RCC 7860 (cell line): ENCODE results near the gene EXOC3.

Source experiments
- DNase-seq: peaks from one replicate; pipeline ENCODE4 v3.0.0-alpha.2; 2015; ENCODE audit warnings: low spot score
- FAIRE-seq: peaks from 2 replicates; lab custom pipeline; 2012; peaks lifted over from hg19 to GRCh38; lab: Jason Lieb, UNC

EXOC3 gene

DNA sequence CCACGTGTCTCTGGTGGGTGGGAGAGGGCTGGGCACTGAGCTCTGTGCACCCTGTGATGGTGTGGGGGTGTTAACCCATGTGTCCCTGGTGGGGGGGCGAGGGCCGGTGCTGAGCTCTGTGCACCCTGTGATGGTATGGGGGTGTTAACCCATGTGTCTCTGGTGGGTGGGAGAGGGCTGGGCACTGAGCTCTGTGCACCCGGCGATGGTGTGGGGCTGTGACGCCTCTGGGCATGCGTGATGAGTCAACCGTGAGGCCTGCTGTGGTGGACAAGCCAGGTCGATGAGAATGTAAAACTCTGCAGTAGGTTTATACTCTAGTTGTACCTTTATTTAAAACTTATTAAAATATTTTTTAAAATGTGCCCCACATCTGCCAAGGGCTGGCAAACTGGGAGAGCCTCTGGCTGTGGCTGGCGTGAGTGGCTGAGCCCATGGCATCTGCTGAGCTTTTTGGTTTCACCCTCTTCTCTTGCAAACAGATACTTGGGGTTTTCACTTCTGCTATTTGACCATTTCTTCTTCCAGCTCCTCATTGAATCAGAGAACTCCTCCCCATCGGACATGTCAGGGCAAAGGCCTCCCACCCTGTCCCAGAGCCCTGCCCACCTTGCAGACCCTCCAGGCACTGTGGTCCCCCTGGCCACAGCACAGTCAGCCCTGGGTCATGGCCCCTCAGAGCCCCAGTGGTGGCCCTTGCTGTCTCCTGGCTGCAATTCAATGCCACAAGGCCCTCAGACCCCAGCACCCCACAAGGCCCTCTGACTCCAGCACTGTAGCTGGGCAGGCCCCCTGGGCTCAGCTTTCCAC, 18.5 kb upstream of the EXOC3 start:
- DNase-seq, result no peak
- no peak for FAIRE-seq

DNA sequence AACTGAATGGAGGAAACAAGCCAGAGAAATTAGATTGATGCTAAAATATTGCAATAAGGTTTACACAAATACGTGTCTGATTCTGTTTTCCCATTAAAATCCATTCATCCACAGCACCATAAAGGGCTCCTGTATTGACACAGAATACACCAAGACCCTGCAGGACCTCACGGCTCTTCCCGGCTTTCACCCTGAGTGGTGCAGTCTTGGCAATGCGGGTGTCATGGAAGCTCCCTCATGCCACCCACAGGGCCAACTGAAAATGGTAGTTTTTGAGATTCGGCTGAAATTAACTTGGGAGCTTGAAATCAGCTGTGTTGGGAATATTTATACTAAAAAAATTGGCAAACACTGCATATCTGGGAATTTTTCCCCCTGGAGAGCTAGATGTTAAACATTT, 17.3 kb upstream of the EXOC3 start:
- FAIRE-seq, result no peak
- DNase-seq, result no peak

DNA sequence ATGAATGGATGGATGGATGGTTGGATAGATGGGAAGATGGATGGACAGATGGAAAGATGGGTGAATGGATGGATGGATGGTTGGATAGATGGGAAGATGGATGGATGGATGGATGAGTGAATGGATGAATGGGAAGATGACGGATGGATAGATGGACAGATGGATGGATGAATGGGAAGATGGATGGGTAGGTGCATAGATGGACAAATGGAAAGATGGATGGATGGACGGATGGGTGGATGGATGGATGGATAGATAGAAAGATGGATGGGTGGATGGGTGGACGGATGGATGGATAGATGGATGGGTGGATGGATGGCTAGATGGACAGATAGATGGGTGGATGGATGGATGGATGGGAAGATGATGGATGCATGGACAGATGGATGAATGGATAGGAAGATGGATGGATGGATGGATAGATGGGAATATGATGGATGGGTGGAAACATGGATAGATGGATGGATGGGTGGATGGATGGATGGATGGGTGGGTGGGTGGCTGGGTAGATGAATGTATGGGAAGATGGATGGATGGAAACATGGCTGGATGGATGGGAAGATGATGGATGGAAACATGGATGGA, 16.5 kb upstream of the EXOC3 start:
- no peak for FAIRE-seq
- DNase-seq, result no peak

DNA sequence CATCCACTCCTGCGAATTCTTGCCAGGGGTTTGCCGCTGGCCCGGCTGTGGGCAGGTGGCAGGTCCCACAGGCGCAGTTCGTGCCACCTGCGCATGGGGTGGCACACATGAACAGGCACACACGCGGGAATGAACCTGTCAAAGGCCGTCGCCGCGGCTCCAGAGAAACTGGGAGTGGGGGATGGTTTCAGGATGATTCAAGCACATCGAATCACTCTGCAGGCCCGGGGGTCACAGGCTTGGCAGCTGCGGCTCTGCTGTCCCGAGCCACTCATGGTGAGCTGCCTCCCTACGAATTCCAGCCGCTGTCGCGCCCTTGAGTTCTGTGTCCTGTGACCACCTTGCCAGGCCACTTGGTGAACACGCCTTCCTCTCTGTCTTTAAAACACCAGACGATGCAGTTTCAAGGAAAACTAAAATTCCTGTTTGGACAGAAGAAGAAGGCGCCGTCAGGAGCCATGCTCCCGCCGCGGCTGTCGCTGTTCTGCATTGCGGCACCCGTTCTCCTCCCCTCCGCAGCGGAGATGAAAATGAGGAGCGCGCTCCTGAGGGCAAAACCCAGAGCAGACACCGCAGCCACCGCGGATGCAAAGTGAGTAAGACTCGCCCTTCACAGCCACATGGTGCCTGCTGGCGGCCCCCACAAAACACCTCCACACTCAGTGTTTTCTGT, 15.4 kb upstream of the EXOC3 start:
- DNase-seq, result no peak
- no peak for FAIRE-seq

DNA sequence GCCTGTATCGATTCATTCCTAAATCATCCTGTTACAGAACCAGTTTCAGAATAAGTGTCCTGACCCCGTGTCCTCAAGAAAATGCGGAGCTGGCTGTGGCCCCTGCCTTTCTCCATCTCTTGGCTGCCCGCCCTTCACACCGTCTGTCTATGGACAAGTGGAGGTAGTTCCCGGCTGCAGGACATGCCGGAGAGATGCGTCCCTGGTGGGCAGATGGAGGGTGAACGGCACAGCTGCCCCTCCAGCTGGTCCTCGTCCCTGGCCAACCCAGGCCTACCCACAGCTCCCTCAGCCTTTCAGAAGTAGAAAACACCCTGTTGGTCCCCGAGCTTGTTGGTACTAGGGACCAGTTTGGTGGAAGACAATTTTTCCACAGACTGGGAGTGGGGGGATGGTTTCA, 14.8 kb upstream of the EXOC3 start:
- DNase-seq, result no peak
- no peak for FAIRE-seq

DNA sequence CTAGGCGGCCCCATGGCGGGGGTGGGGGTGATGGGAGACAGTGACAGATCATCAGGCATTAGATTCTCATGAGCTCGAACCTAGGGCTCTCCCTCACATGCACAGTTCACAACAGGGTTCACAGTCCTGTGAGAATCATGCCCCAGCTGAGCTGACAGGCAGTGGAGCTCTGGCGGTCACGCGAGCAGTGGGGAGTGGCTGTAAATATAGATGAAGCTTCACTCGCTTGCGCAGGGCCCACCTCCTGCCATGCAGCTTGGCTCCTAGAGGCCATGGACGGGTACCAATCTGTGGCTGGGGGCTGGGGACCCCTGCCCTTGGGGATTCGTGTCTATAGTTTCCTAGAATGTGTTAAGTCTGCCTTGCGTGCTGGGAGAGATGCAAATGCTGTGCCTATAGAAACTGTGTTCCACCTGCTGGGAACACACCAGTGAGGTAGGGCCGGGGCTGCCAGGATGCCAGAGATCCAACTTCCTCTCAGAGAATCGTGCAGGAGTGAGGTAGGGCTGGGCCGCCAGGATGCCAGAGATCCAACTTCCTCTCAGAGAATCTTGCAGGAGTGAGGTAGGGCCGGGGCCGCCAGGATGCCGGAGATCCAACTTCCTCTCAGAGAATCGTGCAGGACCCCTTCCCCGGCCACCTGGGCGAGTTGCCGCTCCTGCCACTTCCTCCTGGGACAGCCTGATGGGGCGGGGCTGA, 14.1 kb upstream of the EXOC3 start:
- DNase-seq, result no peak
- FAIRE-seq, result no peak

DNA sequence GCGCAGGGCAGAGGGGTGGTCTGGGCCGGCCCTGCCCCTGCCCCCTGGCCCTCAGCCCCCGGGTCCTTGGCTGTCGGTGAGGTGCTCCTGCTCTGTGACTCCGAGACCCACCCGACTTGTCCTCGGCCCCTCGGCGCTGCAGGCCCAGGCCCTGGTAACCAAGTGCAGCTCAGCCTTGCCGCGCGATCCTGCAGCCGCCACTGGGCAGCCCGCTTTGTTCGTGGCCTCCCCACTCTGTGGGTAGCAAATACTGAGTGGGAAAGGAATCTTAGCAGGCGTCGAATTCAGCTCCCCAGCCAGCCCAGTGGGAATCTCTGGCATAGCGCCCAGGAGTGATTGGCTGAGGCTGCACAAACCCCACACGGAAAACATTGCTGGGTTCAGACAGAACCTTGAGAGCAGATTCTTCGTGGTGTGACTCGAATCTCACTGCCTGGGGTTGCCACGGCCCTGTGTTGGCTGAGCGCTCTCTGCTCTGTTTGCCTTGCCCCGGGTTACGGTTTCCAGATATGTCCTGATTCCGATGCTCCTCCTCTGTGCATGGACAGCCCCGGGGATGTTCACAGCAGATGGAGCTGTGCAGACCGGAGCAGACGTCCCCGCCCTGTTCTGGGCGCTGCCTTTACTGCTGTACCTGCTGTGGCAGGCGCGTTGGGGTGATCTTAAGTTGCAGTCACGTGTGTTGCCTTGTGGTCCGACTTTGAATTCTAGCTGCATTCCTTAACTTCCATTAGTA, 13.4 kb upstream of the EXOC3 start:
- DNase-seq (no peak), FAIRE-seq (no peak)

DNA sequence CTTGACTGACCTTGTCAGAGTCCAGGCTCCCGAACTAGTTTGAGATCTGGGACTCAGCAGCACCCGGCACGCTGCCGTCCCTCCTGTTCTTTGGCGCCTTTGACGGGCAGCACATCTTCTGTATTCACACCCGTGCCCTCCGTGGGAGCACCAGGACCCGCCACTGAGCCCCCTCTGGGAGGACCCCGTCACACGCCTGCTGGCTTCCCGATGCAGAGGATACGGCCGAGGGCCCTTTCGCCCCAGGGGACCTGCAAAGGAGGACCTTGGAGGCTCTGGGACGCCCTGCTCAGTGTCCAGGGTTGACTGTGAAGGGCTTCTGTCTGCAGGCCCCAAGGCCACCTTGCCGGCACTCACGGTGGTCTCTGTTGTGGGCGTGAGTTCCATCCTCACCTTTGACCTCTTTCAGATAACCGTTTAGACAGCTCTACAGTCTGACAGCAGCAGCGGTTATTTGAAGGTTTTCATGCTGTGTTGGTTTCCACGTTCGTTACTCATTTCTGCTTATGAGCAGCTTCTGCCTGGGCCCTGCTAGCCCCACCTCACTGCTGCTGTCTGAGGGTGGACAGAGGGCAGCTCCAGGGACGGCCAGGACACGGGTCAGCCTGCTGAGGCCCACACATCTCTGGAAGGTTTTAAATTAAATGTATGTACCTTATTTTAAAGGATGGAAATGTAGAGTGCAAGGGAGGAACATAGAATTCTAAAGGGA, 12.6 kb upstream of the EXOC3 start:
- no peak for FAIRE-seq
- DNase-seq, result no peak

DNA sequence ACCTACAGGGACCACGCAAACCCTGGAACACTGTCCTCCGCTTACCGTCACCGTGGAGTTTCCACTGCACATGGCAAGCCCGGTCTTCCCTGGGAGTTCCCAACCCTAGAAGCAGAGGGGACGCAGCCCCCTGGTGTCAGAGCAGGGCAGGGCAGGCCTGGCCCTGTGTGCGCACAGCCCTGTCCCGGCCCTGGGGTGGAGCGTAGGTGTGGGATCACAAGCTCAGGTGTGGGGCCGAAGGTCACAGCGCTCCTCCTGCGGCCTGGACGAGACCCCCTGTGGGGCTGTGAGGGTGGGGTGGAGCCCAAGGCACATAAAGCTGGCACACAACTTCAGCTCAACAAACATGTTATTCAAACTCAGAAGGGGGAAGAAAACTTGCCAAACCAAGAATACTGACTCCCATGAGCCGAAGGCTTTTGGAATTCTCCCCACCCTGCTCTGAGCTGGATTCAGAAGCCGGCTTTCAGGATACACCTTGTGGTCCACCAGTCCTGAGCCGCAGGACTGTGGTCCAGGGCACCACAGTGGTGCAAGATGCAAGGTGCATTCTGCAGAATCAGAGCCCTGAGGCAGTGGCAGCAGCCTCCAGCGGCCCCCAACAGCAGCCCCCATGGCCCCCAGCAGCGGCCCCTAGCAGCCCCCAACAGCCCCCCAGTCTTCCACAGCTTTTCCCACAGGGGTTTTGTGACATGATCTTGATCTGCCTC, 11.8 kb upstream of the EXOC3 start:
- no peak for FAIRE-seq
- DNase-seq, result no peak

DNA sequence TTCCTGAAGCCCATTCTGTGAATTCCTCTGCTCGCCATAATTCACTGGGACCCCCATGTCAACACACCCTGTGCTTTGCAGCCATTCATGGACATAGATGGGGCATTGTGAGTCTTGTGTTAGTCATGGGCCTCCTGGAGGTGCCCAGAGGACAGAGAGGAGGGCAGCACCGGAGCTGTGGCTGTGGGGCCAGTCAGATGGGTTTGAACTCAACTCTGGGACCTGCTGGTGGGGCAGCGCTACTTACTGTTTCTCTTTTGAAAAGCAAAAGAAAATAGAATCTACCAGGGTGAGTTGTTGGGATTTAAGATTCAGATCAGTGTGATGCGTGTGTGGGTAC, 11.3 kb upstream of the EXOC3 start:
- DNase-seq (no peak), FAIRE-seq (no peak)

DNA sequence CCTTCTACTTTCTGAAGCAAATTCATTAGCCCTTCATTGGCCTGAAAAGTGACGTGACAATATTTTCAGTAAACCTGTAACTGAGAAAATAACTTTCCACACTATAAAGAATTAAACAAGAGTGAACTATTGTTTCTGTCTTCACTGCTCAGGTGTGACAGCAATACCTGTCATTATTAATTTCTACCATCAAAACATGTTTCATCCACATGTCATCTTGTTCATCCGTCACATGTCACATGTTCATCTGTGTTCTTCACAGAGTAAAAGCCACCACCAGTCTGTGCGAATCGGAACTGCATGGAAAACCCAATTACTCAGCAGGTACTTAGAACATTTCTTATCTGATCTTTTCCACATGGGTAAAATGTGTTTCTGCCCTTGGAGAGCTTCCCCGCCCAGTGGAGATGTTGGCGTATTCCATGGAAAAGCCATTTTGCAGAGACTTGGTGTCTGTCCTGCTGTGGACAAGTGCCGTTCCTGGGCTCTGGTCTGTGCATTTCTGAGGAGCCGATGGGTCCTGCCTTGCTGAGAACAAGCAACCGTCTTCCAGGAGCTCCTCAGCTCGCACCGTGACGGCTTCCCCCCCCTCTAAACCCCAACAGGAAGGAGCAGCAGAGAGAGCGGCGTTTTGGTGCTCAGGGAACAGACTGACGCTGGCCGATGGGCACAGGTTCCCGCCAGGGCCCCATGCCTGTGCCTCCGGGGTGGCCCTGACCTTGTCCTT, 10.6 kb upstream of the EXOC3 start:
- DNase-seq (no peak), FAIRE-seq (no peak)

DNA sequence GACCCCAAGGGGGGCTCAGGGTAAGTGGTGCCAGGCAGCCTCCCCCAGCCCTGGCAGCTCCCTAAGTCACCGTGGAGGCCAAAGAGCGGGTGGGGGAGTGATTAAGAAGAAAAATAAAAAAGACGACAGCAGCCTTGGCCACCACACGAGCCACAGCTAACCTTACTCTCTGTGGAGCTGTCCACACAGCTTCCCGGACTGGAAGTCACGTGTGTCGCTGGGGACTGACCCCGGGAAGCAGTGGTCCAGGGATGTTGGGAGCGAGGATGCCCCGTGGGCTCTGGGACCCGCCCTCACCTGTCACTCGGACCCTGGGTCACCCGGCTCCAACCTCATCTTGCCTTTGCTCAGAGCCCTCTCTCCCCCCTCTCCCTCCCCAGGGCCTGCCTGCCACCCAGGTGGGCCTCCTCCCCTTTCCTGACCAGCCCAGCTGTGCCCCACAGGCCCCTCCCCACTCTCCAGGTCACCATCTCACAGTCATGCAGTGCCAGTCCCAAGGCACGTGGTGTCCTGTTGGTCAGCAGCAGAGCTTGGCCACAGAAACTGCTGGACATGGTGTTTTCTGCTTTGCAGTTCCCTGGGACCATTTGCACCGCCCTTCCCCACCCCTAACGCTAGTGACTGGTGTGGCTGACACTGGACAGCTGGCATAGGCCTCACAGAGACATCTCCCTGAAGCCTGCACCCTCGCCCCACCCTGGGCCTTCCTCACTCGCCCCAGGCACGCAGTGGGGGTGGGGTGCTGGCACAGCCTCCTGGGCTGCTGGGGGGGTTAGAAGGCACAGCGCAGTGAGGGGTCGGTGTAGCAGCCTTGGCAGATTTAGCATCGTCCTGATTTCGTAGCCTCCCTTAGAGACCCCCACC, 9.8 kb upstream of the EXOC3 start:
- DNase-seq (no peak), FAIRE-seq (no peak)

DNA sequence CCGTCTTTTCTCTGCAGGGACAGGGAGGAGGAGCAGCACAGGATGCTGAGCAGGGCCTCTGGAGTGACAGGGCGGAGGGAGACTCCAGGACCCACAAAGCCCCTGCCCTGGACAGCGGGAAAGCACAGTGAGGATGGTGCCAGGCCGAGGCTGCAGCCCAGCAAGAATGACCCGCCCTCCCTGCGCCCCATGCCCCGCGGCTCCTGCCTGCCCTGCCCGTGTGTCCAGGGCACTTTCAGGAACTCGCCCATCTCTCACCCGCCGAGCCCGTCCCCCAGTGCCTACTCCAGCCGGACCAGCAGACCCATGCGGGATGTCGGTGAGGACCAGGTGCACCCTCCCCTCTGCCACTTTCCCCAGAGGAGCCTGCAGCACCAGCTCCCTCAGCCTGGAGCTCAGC, 9.1 kb upstream of the EXOC3 start:
- no peak for FAIRE-seq

DNA sequence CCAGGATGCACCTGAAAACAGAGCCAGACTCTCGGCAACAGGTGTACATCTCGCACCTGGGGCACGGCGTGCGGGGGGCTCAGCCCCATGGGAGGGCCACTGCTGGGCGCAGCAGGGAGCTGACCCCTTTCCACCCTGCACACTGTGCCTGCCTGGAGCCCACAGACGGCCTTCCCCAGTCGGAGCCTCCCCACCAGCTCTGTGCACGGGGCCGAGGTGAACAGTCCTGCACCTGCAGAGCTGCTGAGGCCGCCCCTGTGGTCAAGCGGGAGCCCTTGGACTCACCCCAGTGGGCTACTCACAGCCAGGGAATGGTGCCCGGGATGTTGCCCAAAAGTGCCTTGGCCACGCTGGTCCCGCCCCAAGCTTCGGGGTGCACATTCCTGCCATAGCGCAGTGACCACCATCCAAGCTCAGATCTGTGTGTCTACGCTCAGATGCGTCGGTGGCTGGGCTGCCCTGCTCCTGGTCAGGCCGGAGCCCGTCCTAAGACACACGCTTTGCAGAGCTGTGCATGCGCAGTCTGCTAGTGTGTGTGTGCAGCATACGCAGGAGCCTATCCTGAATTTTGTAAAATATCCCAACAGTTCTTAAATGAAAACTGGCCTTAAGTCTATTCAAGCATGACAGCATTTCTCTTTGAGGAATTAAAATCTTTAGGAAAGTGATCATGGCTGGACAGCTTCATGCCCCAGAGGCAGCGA, 8.4 kb upstream of the EXOC3 start:
- FAIRE-seq, result no peak

More for the DNA sequence above, 9.1 kb upstream of the EXOC3 start:
- DNase-seq, result no peak

DNA sequence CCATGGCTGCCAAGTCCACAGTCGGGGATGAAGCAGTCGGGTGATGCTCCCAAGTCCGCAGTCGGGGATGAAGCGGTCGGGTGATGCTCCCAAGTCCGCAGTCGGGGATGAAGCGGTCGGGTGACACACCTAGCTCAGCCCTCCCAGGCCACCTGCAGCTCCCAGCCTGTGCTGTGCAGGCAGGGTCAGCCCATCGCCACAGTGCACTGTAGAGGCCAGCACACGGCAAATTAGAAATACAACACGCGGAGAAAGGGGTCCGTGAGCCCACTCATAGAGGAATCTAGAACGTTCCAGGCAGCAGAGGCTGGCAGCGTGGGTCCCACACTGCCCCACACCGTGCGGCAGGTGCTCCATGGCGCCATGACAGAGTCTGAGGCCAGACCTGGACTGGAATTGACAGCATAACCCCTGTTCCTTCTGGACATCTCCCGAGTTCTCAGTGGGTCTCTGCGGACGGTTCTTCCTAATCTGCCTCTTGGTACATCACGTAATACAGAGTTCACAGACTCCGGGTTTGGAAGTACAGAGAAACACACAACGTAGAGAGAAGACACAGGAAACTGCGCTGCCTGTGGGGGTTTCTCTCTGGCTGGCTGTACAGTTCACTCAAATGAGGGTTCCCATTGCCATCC, 7.7 kb upstream of the EXOC3 start:
- FAIRE-seq, result no peak
- DNase-seq, result no peak

More for the DNA sequence above, 8.4 kb upstream of the EXOC3 start:
- DNase-seq, result no peak

DNA sequence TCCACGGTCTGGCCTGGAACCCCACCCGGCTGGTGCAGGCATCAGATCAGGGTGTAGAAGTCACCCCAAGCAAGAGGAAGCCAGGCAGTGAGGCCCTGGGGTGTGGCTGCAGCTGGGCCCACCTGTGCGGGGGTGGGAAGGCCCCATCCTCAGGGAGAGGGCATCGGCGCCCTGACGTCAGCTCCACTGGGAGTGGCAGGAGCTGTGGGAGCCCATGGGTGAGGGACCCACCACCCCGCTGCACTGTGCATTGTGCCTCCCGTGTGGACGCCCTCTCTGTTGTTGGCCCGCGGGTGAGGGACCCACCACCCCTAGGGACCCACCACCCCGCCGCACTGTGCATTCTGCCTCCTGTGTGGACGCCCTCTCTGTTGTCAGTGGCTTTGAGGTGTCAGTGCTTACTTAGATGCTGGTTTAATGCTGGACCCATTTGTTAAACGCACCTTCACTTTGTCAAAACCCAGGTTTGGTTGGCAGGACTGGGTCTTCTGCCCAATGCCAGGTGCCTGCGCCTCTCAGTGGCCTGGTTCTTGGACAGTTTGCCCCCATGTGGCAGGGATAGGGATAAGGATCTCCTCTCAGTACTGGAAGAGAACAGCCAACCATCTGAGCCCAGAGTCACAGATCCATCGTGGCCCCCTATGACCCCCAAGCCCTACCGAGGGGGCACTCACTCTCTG, 6.9 kb upstream of the EXOC3 start:
- DNase-seq, result no peak
- FAIRE-seq, result no peak

DNA sequence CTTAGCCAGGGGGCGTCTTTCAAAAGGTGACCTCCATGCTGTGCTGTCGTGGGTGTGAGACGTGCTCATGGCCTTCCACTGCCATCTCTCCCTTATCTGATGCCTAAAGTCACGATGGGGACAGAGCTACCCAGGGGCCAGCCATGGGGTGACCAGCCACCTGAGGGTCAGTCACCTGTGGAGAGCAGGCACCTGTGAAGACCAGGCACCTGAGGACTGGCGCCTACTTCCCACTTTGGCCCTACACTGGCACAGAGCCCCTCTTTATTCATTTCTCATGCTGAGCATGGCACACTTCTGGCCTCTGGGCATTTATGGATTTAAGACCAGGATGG, 6.4 kb upstream of the EXOC3 start:
- DNase-seq, result no peak
- FAIRE-seq, result no peak
